GM12873 (cell line): ENCODE measurements around the gene CCDC33.

Experiments used
- CTCF ChIP-seq: IDR thresholded peaks from 2 replicates; pipeline ENCODE4 v1.5.1; 2012; ENCODE audit warnings: low read depth, mild to moderate bottlenecking, moderate library complexity, low read length, control low read depth; ENCODE audit not compliant: insufficient read depth; ENCODE audit errors: missing control alignments

Gene CCDC33

GRCh38 chr15:74349241-74349778 is 113.2 kb downstream of the CCDC33 start:
- no peak for TF ChIP-seq CTCF

GRCh38 chr15:74350295-74351275 is 114.5 kb downstream of the CCDC33 start:
- no peak for TF ChIP-seq CTCF

GRCh38 chr15:74351670-74352069 is 115.5 kb downstream of the CCDC33 start:
- no peak for TF ChIP-seq CTCF

GRCh38 chr15:74352393-74352910 is 116.3 kb downstream of the CCDC33 start:
- TF ChIP-seq CTCF = no peak

GRCh38 chr15:74362482-74362881 is 126.4 kb downstream of the CCDC33 start:
- TF ChIP-seq CTCF = no peak

GRCh38 chr15:74364936-74365597 is 128.9 kb downstream of the CCDC33 start:
- TF ChIP-seq CTCF = no peak
